WTC11 (cell line): ENCODE results near the gene ATP8B4. TPM values are rescaled to one million over a fixed set of nuclear protein-coding genes. Genes with fewer than 3 reads are reported as not detected.

Source experiments
- ATAC-seq: fragments of 200-7000 bp; cut with Tn5 transposase; 2 replicates; pipeline ENCODE4 v1.10.0; 2021; ENCODE audit warnings: mild to moderate bottlenecking, moderate library complexity
- CTCF ChIA-PET: fragments of 300-600 bp; sonication (Branson Sonifier 250); formaldehyde crosslinking; loops from one replicate; lab custom pipeline; 2021; ENCODE audit warnings: antibody characterized with exemption; lab: Charles Lee
- POLR2A ChIA-PET: fragments of 350-600 bp; sonication (Branson Sonifier 250); formaldehyde crosslinking; loops from one replicate; lab custom pipeline; 2021; ENCODE audit warnings: antibody characterized with exemption; lab: Charles Lee
- DNase-seq: peaks from one replicate; pipeline ENCODE4 v3.0.0; 2021; ENCODE audit warnings: low spot score
- H3K27ac Mint-ChIP-seq: 2 replicates; pipeline ENCODE4 v1.8.0; 2021; ENCODE audit warnings: mixed read lengths
- H3K27me3 Mint-ChIP-seq: 2 replicates; pipeline ENCODE4 v1.8.0; 2021; ENCODE audit warnings: low read depth, mild to moderate bottlenecking, moderate library complexity, mixed read lengths
- H3K36me3 Mint-ChIP-seq: 2 replicates; pipeline ENCODE4 v1.8.0; 2021; ENCODE audit warnings: mixed read lengths
- H3K4me1 Mint-ChIP-seq: 2 replicates; pipeline ENCODE4 v1.8.0; 2022; ENCODE audit warnings: mixed read lengths
- H3K4me3 Mint-ChIP-seq: 2 replicates; pipeline ENCODE4 v1.8.0; 2021; ENCODE audit warnings: mild to moderate bottlenecking, moderate library complexity, mixed read lengths
- H3K9me3 Mint-ChIP-seq: 2 replicates; pipeline ENCODE4 v1.8.0; 2021; ENCODE audit warnings: mixed read lengths
- AR ChIP-seq: fragments of 250-450 bp; sonication (Bioruptor Pico); IDR thresholded peaks from 2 replicates; pipeline ENCODE4 v1.9.0; 2021; ENCODE audit warnings: mild to moderate bottlenecking
- CREM ChIP-seq: sonication (generic); formaldehyde crosslinking; IDR thresholded peaks from 2 replicates; pipeline ENCODE4 v1.8.1; 2022; ENCODE audit warnings: mild to moderate bottlenecking, missing genetic modification reagents, moderate library complexity
- CTCF ChIP-seq: fragments of 200-600 bp; IDR thresholded peaks from 2 replicates; pipeline ENCODE4 v1.8.0; 2022; ENCODE audit warnings: antibody characterized with exemption
- FOXK1 ChIP-seq: sonication (generic); formaldehyde crosslinking; IDR thresholded peaks from 2 replicates; pipeline ENCODE4 v1.8.0; 2022; ENCODE audit warnings: mild to moderate bottlenecking, moderate library complexity, missing genetic modification reagents
- FOXP4 ChIP-seq: sonication (generic); formaldehyde crosslinking; IDR thresholded peaks from 2 replicates; pipeline ENCODE4 v1.8.0; 2022; ENCODE audit warnings: mild to moderate bottlenecking, missing genetic modification reagents
- HMGA2 ChIP-seq: fragments of 250-450 bp; sonication (Bioruptor Pico); IDR thresholded peaks from 2 replicates; pipeline ENCODE4 v1.4.0; 2021; ENCODE audit warnings: mild to moderate bottlenecking, moderate library complexity
- JAZF1 ChIP-seq: fragments of 250-450 bp; sonication (Bioruptor Pico); IDR thresholded peaks from 2 replicates; pipeline ENCODE4 v1.9.0; 2021; ENCODE audit warnings: moderate library complexity, mild to moderate bottlenecking, inconsistent platforms
- MAX ChIP-seq: sonication (generic); formaldehyde crosslinking; IDR thresholded peaks from 2 replicates; pipeline ENCODE4 v1.8.0; 2022; ENCODE audit warnings: mild to moderate bottlenecking, missing genetic modification reagents
- SOX15 ChIP-seq: fragments of 250-450 bp; sonication (Bioruptor Pico); IDR thresholded peaks from 2 replicates; pipeline ENCODE4 v1.9.0; 2021; ENCODE audit warnings: mild to moderate bottlenecking
- USF2 ChIP-seq: sonication (generic); formaldehyde crosslinking; IDR thresholded peaks from 2 replicates; pipeline ENCODE4 v1.8.1; 2023; ENCODE audit warnings: mild to moderate bottlenecking, missing genetic modification reagents, moderate library complexity
- ZBTB43 ChIP-seq: sonication (generic); formaldehyde crosslinking; IDR thresholded peaks from 2 replicates; pipeline ENCODE4 v1.8.1; 2023; ENCODE audit warnings: mild to moderate bottlenecking, missing genetic modification reagents
- ZNF232 ChIP-seq: sonication (generic); formaldehyde crosslinking; IDR thresholded peaks from 2 replicates; pipeline ENCODE4 v1.8.0; 2022; ENCODE audit warnings: mild to moderate bottlenecking, missing genetic modification reagents
- total RNA-seq: library from RNA; stranded (reverse); gene quantifications from 3 replicates; pipeline ENCODE4 v1.2.3, GENCODE V29; 2021

ATP8B4 gene
- total RNA-seq, 1 experiment from 2014 or later: 0.37 TPM

GRCh38 chr15:49877117-49877872, 241.7 kb downstream of the ATP8B4 start:
- Mint-ChIP-seq H3K4me1 (peaks cover 12% of the 10 kb centered on the region), H3K4me3 (no peak overlapping the region), H3K27me3 (no peaks in the 10 kb centered on the region), H3K36me3 (no peaks in the 10 kb centered on the region), H3K9me3 (no peaks in the 10 kb centered on the region), H3K27ac (no peak overlapping the region)
- no peak for DNase-seq
- TF ChIP-seq JAZF1 (no peak), ZBTB43 (CRISPR knock-in tag) (no peak), CTCF (0 out of 2 replicates have a peak, but pooled peaks have one; percentile 12), USF2 (0 out of 2 replicates have a peak, but pooled peaks have one; percentile 2), ZNF232 (CRISPR knock-in tag) (no peak)
- CTCF ChIA-PET: interaction anchor here (0.6 to 3.9 kb wide), 51 partner anchors 10 to 914 kb away, joined by 3 to 114 read pairs (median 5); partner anchors contain the start of genes FGF7, SHC4 and SLC27A2
- ATAC-seq: peak; percentile 17
- POLR2A ChIA-PET: interaction anchor here (1.1 to 1.9 kb wide), 2 partner anchors 126 to 131 kb away, joined by 3 to 9 read pairs; no protein-coding TSS in a partner anchor

GRCh38 chr15:49876401-49877038, 242.5 kb downstream of the ATP8B4 start:
- ATAC-seq: peak; percentile 96
- 0 out of 2 replicates have a peak, but pooled peaks have one; percentile 32 for TF ChIP-seq USF2
- no peak for TF ChIP-seq HMGA2 (CRISPR knock-in tag)
- no peak for TF ChIP-seq SOX15 (CRISPR knock-in tag)
- no peak for TF ChIP-seq FOXK1 (CRISPR knock-in tag)
- TF ChIP-seq MAX (CRISPR knock-in tag): peak; percentile 69; the same call in 1 of the 2 replicates
- TF ChIP-seq CTCF: peak; percentile 56; the same call in 1 of the 2 replicates
- TF ChIP-seq FOXP4 (CRISPR knock-in tag): no peak
- no peak for TF ChIP-seq AR (CRISPR knock-in tag)
- TF ChIP-seq CREM (CRISPR knock-in tag): no peak
- TF ChIP-seq, all 79 proteins: peak for 3
- H3K4me1 Mint-ChIP-seq: peaks cover 12% of the 10 kb centered on the region
- no peaks in the 10 kb centered on the region for H3K36me3 Mint-ChIP-seq
- ChIA-PET POLR2A (interaction anchor here (1.1 to 1.9 kb wide), 2 partner anchors 127 to 131 kb away, joined by 3 to 9 read pairs; no protein-coding TSS in a partner anchor), CTCF (interaction anchor here (0.6 to 3.9 kb wide), 56 partner anchors 10 to 1015 kb away, joined by 3 to 114 read pairs (median 5); partner anchors contain the start of genes FGF7, SHC4 and SLC27A2)
- DNase-seq: peak; percentile 53
- H3K4me3 Mint-ChIP-seq: no peak overlapping the region
- no peak overlapping the region for H3K27ac Mint-ChIP-seq
- no peaks in the 10 kb centered on the region for H3K9me3 Mint-ChIP-seq
- H3K27me3 Mint-ChIP-seq: no peaks in the 10 kb centered on the region
